ENCODE data around the gene RNF34.

The RNF34 gene

DNA sequence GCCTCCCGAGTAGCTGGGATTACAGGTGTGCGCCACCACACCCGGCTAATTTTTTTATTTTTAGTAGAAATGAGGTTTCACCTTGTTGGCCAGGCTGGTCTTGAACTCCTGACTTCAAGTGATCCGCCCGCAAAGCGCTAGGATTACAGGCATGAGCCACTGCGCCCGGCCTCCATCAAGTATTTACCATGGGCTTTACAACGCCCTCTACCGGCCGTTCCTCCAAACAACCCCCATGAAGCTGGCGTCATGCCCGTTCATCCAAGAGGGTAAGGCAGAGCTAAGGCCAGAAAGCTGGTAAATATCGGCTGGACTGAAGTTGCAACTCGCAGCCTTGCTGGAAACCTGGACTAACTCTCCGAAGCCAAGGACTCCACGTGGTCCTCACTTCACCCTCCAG lies 41.6 kb downstream of the RNF34 start:
- H2AFZ ChIP-seq (ENCODE audit: low read depth, low read length, severe bottlenecking): no peak overlapping the region
- no peaks in the 10 kb centered on the region for H4K20me1 ChIP-seq (ENCODE audit: low read depth, low read length)
- H3K27ac ChIP-seq (ENCODE audit: low read depth, low read length): no peak overlapping the region
- no peaks in the 10 kb centered on the region for H3K9me2 ChIP-seq (replicated peaks; ENCODE audit: insufficient read depth, low read length)
- no peaks in the 10 kb centered on the region for H3F3A ChIP-seq (ENCODE audit: insufficient read depth)
- H3K27me3 ChIP-seq (ENCODE audit: low read length): no peaks in the 10 kb centered on the region
- no peaks in the 10 kb centered on the region for H3K79me2 ChIP-seq (ENCODE audit: insufficient read depth, low read length)
- H3K9me3 ChIP-seq (ENCODE audit: insufficient read depth, low read length): 0 out of 2 replicates have a peak, but pooled peaks cover 7% of the 10 kb centered on the region
- H3K4me2 ChIP-seq (ENCODE audit: low read depth, low read length, poor library complexity, severe bottlenecking): no peak overlapping the region
- no peak overlapping the region for H3K4me3 ChIP-seq (ENCODE audit: insufficient read depth, low read length, poor library complexity, severe bottlenecking)
- H3K9ac ChIP-seq (ENCODE audit: low read length): no peak overlapping the region
- no peak for TF ChIP-seq EZH2phosphoT487 (conservative IDR thresholded peaks at IDR 0.05; ENCODE audit: low read length)
- TF ChIP-seq, protein P1, sequence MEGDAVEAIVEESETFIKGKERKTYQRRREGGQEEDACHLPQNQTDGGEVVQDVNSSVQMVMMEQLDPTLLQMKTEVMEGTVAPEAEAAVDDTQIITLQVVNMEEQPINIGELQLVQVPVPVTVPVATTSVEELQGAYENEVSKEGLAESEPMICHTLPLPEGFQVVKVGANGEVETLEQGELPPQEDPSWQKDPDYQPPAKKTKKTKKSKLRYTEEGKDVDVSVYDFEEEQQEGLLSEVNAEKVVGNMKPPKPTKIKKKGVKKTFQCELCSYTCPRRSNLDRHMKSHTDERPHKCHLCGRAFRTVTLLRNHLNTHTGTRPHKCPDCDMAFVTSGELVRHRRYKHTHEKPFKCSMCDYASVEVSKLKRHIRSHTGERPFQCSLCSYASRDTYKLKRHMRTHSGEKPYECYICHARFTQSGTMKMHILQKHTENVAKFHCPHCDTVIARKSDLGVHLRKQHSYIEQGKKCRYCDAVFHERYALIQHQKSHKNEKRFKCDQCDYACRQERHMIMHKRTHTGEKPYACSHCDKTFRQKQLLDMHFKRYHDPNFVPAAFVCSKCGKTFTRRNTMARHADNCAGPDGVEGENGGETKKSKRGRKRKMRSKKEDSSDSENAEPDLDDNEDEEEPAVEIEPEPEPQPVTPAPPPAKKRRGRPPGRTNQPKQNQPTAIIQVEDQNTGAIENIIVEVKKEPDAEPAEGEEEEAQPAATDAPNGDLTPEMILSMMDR (IDR thresholded peaks at IDR 0.05; ENCODE audit: insufficient read depth, low read length, poor library complexity, severe bottlenecking): peak; percentile 23
- H3K36me3 ChIP-seq (ENCODE audit: low read length): peaks cover 28% of the 10 kb centered on the region

DNA sequence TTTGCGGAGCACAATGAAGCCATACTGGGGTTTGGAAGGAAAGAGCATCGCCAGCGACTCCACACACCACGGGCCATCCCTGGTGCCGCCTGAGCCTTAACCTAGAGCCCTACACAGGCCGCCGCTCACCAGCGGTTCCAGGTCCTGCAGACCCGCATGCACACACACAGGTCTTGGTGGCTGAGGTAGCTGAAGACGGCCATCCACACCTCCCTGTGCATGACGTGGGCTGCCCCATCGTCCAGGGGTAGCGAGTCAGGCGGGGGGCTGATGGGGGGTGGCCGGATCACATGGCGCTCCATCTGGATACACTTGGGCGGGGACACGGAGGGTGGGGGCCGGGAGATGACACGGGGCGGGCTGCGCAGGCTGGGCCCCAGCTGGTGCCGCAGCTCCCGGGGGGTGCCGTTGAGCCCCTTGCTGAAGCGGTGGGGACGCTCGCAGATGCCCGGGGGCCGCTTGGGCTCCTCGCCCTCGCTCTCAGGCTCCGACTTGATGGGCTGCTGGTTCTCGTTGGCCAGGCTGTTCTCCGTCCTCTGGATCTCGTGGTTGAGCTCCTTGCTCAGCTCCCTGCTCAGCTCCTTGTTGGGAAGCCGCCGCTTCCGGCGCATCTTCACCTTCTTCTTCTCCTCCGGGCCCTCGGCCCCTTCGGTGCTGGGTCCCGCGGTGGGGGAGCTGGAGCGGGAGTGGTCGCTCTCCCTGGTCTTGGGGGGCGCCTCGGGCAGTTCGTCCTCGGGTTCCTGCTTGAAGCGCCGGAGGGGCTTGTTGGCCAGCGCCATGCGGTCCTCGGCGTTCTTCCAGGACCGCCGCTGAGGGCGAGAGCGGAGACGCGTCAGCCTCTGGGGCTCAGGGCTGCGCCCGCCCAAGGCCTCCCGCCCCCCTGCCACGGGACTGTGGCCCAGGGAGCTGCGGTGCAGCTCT lies 42.4 kb downstream of the RNF34 start:
- peaks cover 21% of the 10 kb centered on the region; the same call in 1 of the 2 replicates for H3K36me3 ChIP-seq (ENCODE audit: low read length)

DNA sequence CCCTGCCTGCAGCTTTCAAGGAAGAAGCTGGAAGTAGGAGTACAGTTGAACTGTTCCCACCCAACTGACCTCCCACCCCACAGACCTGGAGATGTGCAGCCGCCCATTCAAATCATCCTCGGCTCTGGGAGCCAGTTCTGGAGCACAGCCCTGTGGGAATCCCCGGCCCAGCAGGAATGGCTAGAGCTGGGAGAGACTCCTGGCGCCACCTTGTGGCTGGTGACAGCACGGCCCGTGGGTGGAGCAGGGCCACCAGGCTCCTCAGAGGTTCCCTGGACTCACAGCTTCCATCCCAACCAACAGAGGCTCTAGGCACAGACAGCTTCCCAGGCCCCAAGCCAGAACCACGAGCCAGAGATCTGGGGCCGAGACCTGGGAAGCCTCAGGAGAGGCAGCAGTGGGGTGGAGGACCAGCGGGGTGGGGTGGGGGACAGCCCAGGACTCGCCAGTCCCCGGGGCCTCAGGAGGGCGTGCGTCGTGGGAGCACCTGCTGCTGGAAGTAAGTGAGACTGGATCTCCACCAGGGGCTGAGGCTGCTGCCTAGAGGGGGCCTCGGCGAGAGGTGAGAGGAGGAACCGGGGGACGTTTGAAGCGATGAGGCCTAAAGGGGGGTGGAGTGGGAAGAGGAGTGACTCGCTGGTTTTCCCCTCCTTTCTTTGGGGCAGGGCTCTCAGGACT lies 43.4 kb downstream of the RNF34 start:
- Histone ChIP-seq H3K79me2 (ENCODE audit: insufficient read depth, low read length) (peaks cover 9% of the 10 kb centered on the region), H3K4me3 (ENCODE audit: insufficient read depth, low read length, poor library complexity, severe bottlenecking) (no peak overlapping the region), H3K4me2 (ENCODE audit: low read depth, low read length, poor library complexity, severe bottlenecking) (no peak overlapping the region), H3K27ac (ENCODE audit: low read depth, low read length) (no peak overlapping the region), H3F3A (ENCODE audit: insufficient read depth) (no peaks in the 10 kb centered on the region), H3K9me3 (ENCODE audit: insufficient read depth, low read length) (no peaks in the 10 kb centered on the region), H3K36me3 (ENCODE audit: low read length) (peaks cover 14% of the 10 kb centered on the region; the same call in 1 of the 2 replicates), H2AFZ (ENCODE audit: low read depth, low read length, severe bottlenecking) (no peak overlapping the region), H3K9ac (ENCODE audit: low read length) (no peak overlapping the region), H3K9me2 (replicated peaks; ENCODE audit: insufficient read depth, low read length) (no peaks in the 10 kb centered on the region), H3K27me3 (ENCODE audit: low read length) (no peaks in the 10 kb centered on the region), H4K20me1 (ENCODE audit: low read depth, low read length) (no peaks in the 10 kb centered on the region)
- no peak for TF ChIP-seq EZH2phosphoT487 (conservative IDR thresholded peaks at IDR 0.05; ENCODE audit: low read length)
- TF ChIP-seq, protein P1 (IDR thresholded peaks at IDR 0.05; ENCODE audit: insufficient read depth, low read length, poor library complexity, severe bottlenecking): peak; percentile 83

More for the DNA sequence above, 42.4 kb downstream of the RNF34 start:
- Histone ChIP-seq H3K9me2 (replicated peaks; ENCODE audit: insufficient read depth, low read length) (no peaks in the 10 kb centered on the region), H3K9ac (ENCODE audit: low read length) (no peak overlapping the region), H3K79me2 (ENCODE audit: insufficient read depth, low read length) (peaks cover 6% of the 10 kb centered on the region; the same call in 1 of the 2 replicates), H3F3A (ENCODE audit: insufficient read depth) (no peaks in the 10 kb centered on the region), H3K27ac (ENCODE audit: low read depth, low read length) (no peak overlapping the region), H3K9me3 (ENCODE audit: insufficient read depth, low read length) (0 out of 2 replicates have a peak, but pooled peaks cover 4% of the 10 kb centered on the region), H3K4me2 (ENCODE audit: low read depth, low read length, poor library complexity, severe bottlenecking) (no peak overlapping the region), H2AFZ (ENCODE audit: low read depth, low read length, severe bottlenecking) (no peak overlapping the region), H3K27me3 (ENCODE audit: low read length) (no peaks in the 10 kb centered on the region), H4K20me1 (ENCODE audit: low read depth, low read length) (no peaks in the 10 kb centered on the region), H3K4me3 (ENCODE audit: insufficient read depth, low read length, poor library complexity, severe bottlenecking) (no peak overlapping the region)
- no peak for TF ChIP-seq EZH2phosphoT487 (conservative IDR thresholded peaks at IDR 0.05; ENCODE audit: low read length)
- TF ChIP-seq, protein P1 (IDR thresholded peaks at IDR 0.05; ENCODE audit: insufficient read depth, low read length, poor library complexity, severe bottlenecking): no peak

Measured in SU-DHL-6 (cell line).